Keratinocyte (primary cell): Measurements from ENCODE around the gene SCN10A. TPM values are rescaled to one million over a fixed set of nuclear protein-coding genes. Genes with fewer than 3 reads are reported as not detected.

ENCODE experiments used
- DNase-seq: peaks from one replicate; pipeline ENCODE4 v3.0.0-alpha.2; 2011; ENCODE audit warnings: low read depth, missing footprints, low spot score
- FAIRE-seq: peaks from 2 replicates; lab custom pipeline; 2011; peaks lifted over from hg19 to GRCh38; lab: Jason Lieb, UNC
- H2AFZ ChIP-seq: 2 replicates; pipeline ENCODE4 v1.6.0; 2012; ENCODE audit warnings: low read length, control low read depth, inconsistent platforms; ENCODE audit not compliant: control insufficient read depth
- H3K27ac ChIP-seq: 2 replicates; pipeline ENCODE4 v1.5.1; 2011; ENCODE audit warnings: low read length; ENCODE audit not compliant: control insufficient read depth, insufficient read depth
- H3K27me3 ChIP-seq: 3 replicates; pipeline ENCODE4 v1.6.0; 2011; ENCODE audit warnings: low read length; ENCODE audit not compliant: control insufficient read depth, insufficient read depth; ENCODE audit errors: extremely low read depth
- H3K36me3 ChIP-seq, 2 experiments: 2 replicates in 1 of 2; 3 replicates in 1 of 2; pipeline ENCODE4 v1.5.1; 2011; ENCODE audit warnings: low read length in 2 of 2, mild to moderate bottlenecking in 1 of 2; ENCODE audit not compliant: control insufficient read depth in 2 of 2, insufficient read depth in 2 of 2; ENCODE audit errors: extremely low read depth in 1 of 2
- H3K4me1 ChIP-seq: 3 replicates; pipeline ENCODE4 v1.5.1; 2011; ENCODE audit warnings: low read length; ENCODE audit not compliant: control insufficient read depth, insufficient read depth; ENCODE audit errors: extremely low read depth
- H3K4me2 ChIP-seq: 3 replicates; pipeline ENCODE4 v1.6.0; 2011; ENCODE audit warnings: low read depth, low read length; ENCODE audit not compliant: control insufficient read depth, insufficient read depth; ENCODE audit errors: extremely low read depth
- H3K4me3 ChIP-seq, 3 experiments: fragments of 200-600 bp in 1 of 3; sonication (generic) in 1 of 3; 2 replicates in 2 of 3; 3 replicates in 1 of 3; pipeline ENCODE4 v1.5.1; 2011 to 2016; ENCODE audit warnings: low read length in 3 of 3, mild to moderate bottlenecking in 3 of 3, control low read depth in 2 of 3, inconsistent platforms in 1 of 3, low read depth in 1 of 3, mixed read lengths in 1 of 3, mixed run types in 1 of 3, moderate library complexity in 1 of 3; ENCODE audit not compliant: control insufficient read depth in 2 of 3, insufficient read depth in 2 of 3; ENCODE audit errors: extremely low read depth in 1 of 3
- H3K79me2 ChIP-seq: 2 replicates; pipeline ENCODE4 v1.6.0; 2012; ENCODE audit warnings: low read length; ENCODE audit not compliant: control insufficient read depth, insufficient read depth
- H3K9ac ChIP-seq: 3 replicates; pipeline ENCODE4 v1.6.0; 2011; ENCODE audit warnings: low read length; ENCODE audit not compliant: control insufficient read depth, insufficient read depth; ENCODE audit errors: extremely low read depth
- H3K9me1 ChIP-seq: 3 replicates; pipeline ENCODE4 v1.6.0; 2011; ENCODE audit warnings: low read length; ENCODE audit not compliant: control insufficient read depth, insufficient read depth; ENCODE audit errors: extremely low read depth
- H3K9me3 ChIP-seq: 2 replicates; pipeline ENCODE4 v1.5.1; 2012; ENCODE audit warnings: low read depth, low read length; ENCODE audit not compliant: control insufficient read depth
- H4K20me1 ChIP-seq: 3 replicates; pipeline ENCODE4 v1.6.0; 2011; ENCODE audit warnings: low read length; ENCODE audit not compliant: control insufficient read depth, insufficient read depth; ENCODE audit errors: extremely low read depth
- EZH2 ChIP-seq: IDR thresholded peaks from one replicate; pipeline ENCODE4 v1.6.1; 2012; ENCODE audit warnings: inconsistent platforms, mild to moderate bottlenecking, low read length, moderate library complexity
- dilution Hi-C: fragments of 300-500 bp; cut with MboI; formaldehyde crosslinking; loops from one replicate; pipeline ENCODE4 v1.7.0; 2020; ENCODE audit warnings: low sequenced_read_pairs; ENCODE audit not compliant: extremely low pct_ligation_motif_present
- polyA plus RNA-seq, 5 experiments: library from polyadenylated mRNA; depleted of rRNA in 3 of 5; stranded (reverse) in 3 of 5; stranded (forward) in 1 of 5; unstranded in 1 of 5; fragments of >200 nt; gene quantifications; 1 replicate in 1 of 5; 2 replicates in 3 of 5; 3 replicates in 1 of 5; pipeline versions ENCODE4 v1.2.1 to v1.2.3, GENCODE V29; 2011 to 2012; ENCODE audit warnings: missing spikeins in 2 of 5, low read depth in 1 of 5, low replicate concordance in 1 of 5
- TF ChIP-seq, protein P1 (sequence below), 3 experiments: IDR thresholded peaks in 1 of 3; conservative IDR thresholded peaks in 1 of 3; optimal IDR thresholded peaks in 1 of 3; 2 replicates in 2 of 3; 3 replicates in 1 of 3; pipeline versions ENCODE3 to v1.5.1; 2011; ENCODE audit warnings: low read length in 3 of 3, mild to moderate bottlenecking in 3 of 3, moderate library complexity in 2 of 3, control low read depth in 1 of 3, inconsistent platforms in 1 of 3; ENCODE audit not compliant: insufficient read depth in 2 of 3; ENCODE audit errors: extremely low read depth in 1 of 3

The SCN10A gene
- polyA plus RNA-seq, 1 donor (not counting 4 experiments of a cell fraction or from before 2014, with no cell fraction given): not detected

GRCh38 chr3:38690185-38690584 lies 125.8 kb downstream of the SCN10A start:
- TF ChIP-seq, protein P1, sequence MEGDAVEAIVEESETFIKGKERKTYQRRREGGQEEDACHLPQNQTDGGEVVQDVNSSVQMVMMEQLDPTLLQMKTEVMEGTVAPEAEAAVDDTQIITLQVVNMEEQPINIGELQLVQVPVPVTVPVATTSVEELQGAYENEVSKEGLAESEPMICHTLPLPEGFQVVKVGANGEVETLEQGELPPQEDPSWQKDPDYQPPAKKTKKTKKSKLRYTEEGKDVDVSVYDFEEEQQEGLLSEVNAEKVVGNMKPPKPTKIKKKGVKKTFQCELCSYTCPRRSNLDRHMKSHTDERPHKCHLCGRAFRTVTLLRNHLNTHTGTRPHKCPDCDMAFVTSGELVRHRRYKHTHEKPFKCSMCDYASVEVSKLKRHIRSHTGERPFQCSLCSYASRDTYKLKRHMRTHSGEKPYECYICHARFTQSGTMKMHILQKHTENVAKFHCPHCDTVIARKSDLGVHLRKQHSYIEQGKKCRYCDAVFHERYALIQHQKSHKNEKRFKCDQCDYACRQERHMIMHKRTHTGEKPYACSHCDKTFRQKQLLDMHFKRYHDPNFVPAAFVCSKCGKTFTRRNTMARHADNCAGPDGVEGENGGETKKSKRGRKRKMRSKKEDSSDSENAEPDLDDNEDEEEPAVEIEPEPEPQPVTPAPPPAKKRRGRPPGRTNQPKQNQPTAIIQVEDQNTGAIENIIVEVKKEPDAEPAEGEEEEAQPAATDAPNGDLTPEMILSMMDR (optimal IDR thresholded peaks at IDR 0.05 in 1 of 3, IDR thresholded peaks at IDR 0.05 in 1 of 3, conservative IDR thresholded peaks at IDR 0.05 in 1 of 3; ENCODE audit: extremely low read depth in 1 of 3, insufficient read depth in 2 of 3, low read length in 3 of 3): no peak
- TF ChIP-seq EZH2: no peak
- no peaks in the 10 kb centered on the region for H3K79me2 ChIP-seq

DNA sequence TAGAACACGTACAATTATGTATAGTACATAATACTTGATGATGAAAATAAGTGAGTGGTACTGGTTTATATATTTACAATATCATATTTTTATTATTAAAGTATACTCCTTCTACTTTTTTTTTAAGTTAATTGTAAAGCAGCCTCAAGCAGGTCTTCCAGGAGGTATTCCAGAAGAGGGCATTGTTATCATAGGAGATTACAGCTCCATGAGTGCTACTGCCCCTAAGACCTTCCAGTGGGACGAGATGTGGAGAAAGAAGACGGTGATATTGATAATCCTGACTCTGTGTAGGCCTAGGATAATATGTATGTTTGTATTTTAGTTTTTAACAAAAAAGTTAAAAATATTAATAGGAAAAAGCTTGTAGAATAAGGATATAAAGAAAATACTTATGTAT lies 126.2 kb downstream of the SCN10A start:
- no peaks in the 10 kb centered on the region for H3K79me2 ChIP-seq
- dilution Hi-C loops: no loop called here
- H3K27me3 ChIP-seq: no peaks in the 10 kb centered on the region
- no peak overlapping the region for H2AFZ ChIP-seq
- no peaks in the 10 kb centered on the region for H3K36me3 ChIP-seq
- DNase-seq (no peak), FAIRE-seq (no peak)
- H3K4me1 ChIP-seq: peaks cover 4% of the 10 kb centered on the region
- no peaks in the 10 kb centered on the region for H4K20me1 ChIP-seq
- H3K4me3 ChIP-seq: no peak overlapping the region
- H3K9ac ChIP-seq: no peak overlapping the region
- H3K4me2 ChIP-seq: no peak overlapping the region
- no peaks in the 10 kb centered on the region for H3K9me1 ChIP-seq
- H3K27ac ChIP-seq: no peak overlapping the region
- TF ChIP-seq EZH2: no peak
- TF ChIP-seq, protein P1 (optimal IDR thresholded peaks at IDR 0.05 in 1 of 3, IDR thresholded peaks at IDR 0.05 in 1 of 3, conservative IDR thresholded peaks at IDR 0.05 in 1 of 3; ENCODE audit: extremely low read depth in 1 of 3, insufficient read depth in 2 of 3, low read length in 3 of 3): no peak
- H3K9me3 ChIP-seq: no peaks in the 10 kb centered on the region

More at GRCh38 chr3:38690185-38690584, 125.8 kb downstream of the SCN10A start:
- peaks cover 4% of the 10 kb centered on the region for H3K4me1 ChIP-seq
- no peaks in the 10 kb centered on the region for H3K27me3 ChIP-seq
- no peak for FAIRE-seq
- H3K4me2 ChIP-seq: no peak overlapping the region
- no peaks in the 10 kb centered on the region for H3K9me1 ChIP-seq
- no peaks in the 10 kb centered on the region for H3K36me3 ChIP-seq
- DNase-seq: no peak
- no peak overlapping the region for H3K27ac ChIP-seq
- no peaks in the 10 kb centered on the region for H4K20me1 ChIP-seq
- H3K9ac ChIP-seq: no peak overlapping the region
- no peak overlapping the region for H3K4me3 ChIP-seq
- dilution Hi-C loops: no loop called here
- no peaks in the 10 kb centered on the region for H3K9me3 ChIP-seq
- no peak overlapping the region for H2AFZ ChIP-seq
